Fibroblast of the conjunctiva (primary cell): Measurements from ENCODE around the gene FBXO15.

Experiments used
- DNase-seq: peaks from one replicate; pipeline ENCODE4 v3.0.0-alpha.2; 2010; ENCODE audit warnings: low read depth

Gene FBXO15

GRCh38 chr18:74153377-74153776, 5.7 kb upstream of the FBXO15 start:
- no peak for DNase-seq

- DNase-seq, result no peak
Measured at GRCh38 chr18:74152857-74153256, 5.2 kb upstream of the FBXO15 start.

DNA sequence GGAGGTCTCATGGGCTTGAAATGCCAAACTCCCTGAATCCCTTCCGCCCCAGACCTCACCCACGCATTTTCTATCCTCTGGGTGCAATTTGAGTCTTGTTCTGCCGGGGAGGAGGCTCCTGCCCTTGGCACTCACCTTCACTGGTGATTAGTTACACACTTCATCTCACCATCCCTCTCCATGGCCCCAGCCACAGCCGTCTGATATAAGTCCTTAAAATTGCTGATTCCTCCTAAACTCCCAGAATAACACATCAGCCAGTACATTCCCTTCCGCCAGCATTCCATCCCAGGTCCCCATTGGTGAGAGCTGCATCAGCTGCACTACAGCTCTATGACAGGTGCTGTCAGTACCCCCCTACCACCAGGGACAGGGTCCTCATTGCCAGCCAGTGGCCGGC, 4.6 kb upstream of the FBXO15 start:
- DNase-seq, result no peak

GRCh38 chr18:74149878-74150277, 2.2 kb upstream of the FBXO15 start:
- DNase-seq, result no peak

DNA sequence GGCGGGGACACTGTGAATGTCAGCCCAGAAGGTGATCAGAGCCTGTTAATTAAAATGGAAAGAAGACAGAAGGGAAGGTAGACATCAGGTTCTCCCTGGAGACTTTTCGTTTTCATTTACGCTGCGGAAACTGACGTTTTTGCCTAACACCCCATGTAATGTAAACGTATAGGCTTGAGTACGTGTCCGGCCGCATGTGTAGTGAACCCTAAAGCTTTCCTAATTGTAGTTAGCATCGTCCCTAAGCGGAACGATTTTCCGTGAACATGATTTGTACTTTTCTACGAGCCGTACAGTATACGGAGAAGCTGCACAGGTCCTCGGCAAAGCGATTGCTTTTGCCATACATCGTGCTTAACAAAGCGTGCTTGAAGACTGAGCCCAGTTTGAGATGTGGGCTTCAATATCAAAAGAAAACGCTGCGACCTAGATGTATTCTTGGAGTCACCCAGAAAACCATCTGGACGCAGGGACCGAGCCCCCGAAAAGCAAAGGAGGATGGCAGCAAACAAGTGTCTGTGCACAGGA, 973 bp upstream of the FBXO15 start:
- no peak for DNase-seq

- DNase-seq, result no peak
Measured at GRCh38 chr18:74147491-74147778, 199 bp downstream of the FBXO15 start.

DNA sequence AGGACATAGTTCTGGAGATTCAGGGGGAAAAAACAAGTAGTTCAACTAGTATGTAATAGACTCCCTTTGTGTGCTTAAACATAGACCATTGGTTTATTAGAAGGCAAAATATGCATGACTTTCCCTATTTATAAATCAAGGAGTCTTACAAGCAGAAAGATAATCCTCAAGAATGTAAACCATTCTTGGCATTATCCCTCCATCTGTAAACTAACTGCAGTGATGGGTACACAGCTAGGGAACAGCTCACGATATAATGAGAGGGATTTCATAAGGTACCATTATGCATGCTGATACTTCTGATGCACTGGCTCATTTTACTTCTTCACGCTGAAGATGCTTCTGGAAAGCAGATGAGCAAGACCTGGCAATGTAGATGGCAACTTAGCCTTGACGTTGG, 878 bp downstream of the FBXO15 start:
- DNase-seq, result no peak

DNA sequence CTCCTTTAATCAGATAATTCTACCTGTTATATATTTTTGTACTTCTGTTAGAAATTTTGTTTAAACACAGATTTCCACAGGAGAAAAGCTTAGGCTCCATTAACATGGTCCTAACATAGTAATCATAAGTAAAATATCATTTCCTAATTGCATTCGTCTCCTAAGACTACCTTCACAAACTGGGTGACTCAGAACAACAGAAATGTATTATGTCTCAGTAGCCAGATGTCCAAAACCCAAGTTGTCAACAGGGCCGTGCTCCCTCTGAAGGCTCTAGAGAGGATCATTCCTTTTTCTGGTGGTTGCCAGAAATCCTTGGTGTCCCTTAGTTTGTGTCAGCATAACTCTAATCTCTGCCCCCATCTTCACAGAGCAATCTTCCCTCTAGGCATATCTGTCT, 5.4 kb downstream of the FBXO15 start:
- DNase-seq, result no peak

DNA sequence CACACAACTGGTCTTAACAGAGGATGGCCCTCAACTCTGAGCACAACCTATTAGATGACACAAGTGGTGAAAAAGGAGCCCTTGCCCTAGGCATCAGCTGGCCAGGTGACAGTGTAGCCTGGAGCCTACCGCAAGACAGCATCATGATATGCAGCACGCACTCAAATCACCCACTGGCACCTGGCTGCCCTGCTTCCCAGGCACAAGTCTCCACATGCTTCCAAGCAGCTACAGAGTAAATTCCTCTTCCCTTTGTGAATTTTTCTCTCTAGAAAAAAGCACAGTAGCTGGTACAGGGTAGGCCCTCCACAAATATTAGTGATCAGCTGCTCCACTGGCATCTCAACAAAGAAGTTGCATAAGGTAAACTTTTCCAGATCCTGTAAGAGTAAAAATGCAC, 6.0 kb downstream of the FBXO15 start:
- no peak for DNase-seq

- no peak for DNase-seq
Measured at GRCh38 chr18:74140582-74140981, 7.1 kb downstream of the FBXO15 start.

GRCh38 chr18:74139888-74140287, 7.7 kb downstream of the FBXO15 start:
- DNase-seq, result no peak

DNA sequence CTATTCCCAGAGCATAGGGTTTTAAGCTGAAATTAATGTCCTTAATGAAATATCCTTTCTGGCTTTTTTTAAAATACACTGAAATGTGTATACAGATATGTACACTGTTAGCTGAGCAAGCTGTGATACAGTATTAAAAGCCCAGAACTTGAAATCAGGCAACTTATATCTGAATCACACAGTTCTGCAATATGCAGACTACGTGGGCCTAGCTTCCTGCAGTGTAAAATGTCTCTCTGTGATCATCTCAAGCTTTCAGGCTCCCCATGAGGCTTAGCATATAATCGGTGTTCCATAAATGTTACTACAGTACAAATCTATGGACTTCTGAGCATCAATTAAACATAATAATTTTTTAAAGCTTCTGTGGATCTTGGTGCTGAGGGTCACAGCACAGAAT, 8.2 kb downstream of the FBXO15 start:
- DNase-seq, result no peak

GRCh38 chr18:74137920-74138538, 9.6 kb downstream of the FBXO15 start:
- no peak for DNase-seq

DNA sequence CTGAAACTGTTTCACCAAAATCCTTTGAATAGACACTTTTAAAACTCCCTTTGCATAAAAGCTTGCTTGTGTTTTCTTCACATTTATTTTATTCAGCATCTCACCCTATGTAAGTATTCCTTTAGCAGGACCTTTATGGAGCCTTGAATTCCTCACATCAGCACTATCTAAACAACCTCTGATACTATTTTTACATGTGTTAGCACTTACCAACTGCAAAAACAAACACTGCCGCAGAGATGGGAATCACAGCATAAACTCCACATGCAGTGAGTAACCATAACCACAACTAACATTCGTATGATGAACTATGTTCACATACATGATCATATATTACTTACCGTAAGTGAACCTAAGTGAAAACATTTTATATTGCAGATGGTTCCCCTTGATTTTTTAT, 15.4 kb downstream of the FBXO15 start:
- DNase-seq, result no peak

DNA sequence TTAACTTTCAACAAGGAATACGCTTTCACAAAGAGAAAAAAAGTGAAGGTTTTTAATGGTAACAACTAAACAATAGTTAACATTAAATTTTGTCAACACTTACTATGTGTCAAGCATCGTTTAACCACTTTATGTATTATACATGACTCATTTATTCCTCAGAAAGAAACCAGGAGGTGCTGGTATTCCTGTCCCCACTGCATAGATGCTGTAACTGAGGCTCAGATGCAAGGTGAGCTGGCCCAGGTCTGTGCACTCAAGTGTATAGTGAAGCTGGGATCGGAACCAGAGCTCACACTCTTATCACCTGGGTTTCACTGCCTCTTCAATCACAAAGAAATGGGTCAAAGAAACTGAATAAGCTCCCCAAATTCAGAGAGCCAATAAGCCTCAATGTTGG, 16.5 kb downstream of the FBXO15 start:
- no peak for DNase-seq

GRCh38 chr18:74128159-74128558, 19.5 kb downstream of the FBXO15 start:
- DNase-seq, result no peak

GRCh38 chr18:74126684-74127655, 20.7 kb downstream of the FBXO15 start:
- no peak for DNase-seq

DNA sequence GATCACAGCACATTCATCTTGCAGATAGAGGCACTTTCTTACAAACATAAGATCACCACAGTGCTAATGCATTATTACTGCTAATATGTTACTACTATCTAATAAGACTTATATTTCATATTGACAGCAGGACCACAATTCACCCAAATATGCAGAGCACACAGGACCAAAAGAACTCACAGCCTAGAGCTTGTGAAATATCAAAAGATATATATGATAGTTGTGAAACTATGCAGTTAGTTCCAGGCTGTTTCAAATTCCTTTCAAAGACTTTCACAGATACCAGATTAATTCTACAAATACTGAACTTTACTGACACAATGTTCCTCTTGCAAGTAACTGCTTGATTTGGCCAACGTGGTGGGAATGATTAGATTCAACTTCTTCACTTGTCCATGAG, 23.0 kb downstream of the FBXO15 start:
- no peak for DNase-seq

DNA sequence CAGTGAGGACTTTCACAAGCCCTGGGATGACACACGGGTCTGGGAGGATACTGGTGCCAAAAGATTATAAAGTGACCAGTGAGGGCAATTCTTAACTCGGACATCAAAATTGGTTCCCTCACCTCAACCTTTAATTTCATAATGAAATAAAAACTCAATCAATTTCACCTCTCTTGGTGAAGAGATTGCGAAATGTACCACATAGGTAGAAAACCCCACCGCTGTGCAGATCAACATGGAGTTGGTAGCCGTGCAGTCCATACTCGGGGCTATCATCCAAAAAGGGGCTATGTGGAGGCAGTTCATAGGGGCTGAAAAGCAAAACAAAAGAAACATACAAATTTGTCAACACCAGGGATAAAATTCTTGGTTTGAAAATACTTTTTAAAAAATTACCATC, 24.4 kb downstream of the FBXO15 start:
- DNase-seq, result no peak

DNA sequence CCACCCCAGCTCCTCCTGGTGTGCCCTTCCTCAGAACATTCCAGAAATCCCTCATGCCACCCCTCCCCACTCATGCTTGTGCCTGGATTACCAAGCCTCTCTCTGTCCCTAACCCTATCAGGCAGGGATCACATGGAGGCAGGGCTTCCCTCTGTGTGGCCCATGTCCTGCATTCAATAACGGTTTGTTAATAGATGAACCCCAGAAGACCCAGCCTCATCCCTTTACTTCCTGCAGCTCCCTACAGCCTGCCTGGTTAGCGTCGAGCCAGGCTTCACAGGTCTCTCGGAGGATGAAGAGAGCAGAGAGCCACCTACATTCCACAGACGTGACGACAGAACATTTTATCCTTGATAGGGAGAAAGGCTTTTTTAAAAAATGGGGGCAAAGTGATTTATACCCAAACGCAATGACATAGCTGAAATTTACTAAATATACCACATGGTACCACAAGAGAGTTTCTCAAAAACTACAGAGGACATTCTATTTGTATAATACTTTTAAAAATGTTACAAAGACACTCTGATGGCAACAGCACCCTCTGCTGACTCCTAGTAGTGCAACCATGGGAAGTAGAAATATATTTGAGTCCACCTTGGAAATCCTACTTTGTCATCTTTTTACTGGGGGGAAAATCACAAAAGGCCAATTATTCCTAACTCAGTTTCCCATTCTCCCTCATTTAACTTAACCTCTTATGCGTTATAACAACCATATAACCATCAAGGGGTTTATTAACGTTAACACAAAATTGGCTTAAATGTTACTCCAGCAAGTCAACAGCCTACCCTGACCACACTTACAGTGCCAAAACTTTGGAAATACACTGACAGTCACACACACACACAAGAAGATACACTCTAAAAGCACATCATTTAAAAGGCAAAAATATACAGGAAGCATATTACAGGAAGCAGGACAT, 30.7 kb downstream of the FBXO15 start:
- DNase-seq, result peak; percentile 35

DNA sequence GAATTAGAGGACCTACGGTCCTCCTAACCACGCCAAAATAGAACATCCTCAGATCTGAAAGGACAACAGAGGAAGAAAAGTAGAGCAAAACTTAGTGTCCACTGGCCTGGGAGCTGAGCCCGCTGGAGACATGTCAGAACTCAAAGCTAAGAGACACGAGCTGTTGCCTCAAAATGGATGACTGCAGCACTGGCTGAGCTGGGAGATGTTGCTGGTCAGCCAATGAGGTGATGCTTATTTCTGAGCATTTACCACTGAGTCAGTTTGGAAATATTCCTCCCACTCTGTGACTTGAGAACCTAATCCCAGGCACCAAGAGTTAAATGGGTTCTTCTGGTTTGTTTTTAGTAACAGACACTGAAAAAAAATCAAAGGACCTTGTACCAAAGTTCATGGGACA, 32.6 kb downstream of the FBXO15 start:
- no peak for DNase-seq

- DNase-seq, result no peak
Measured at GRCh38 chr18:74114116-74114515, 33.5 kb downstream of the FBXO15 start.
